SKM-1 (cell line): ENCODE data around the gene PRSS33.

Experiments used
- DNase-seq: peaks from one replicate; lab custom pipeline; 2025; ENCODE audit not compliant: unreplicated experiment; lab: John Stamatoyannopoulos, UW

PRSS33 gene

DNA sequence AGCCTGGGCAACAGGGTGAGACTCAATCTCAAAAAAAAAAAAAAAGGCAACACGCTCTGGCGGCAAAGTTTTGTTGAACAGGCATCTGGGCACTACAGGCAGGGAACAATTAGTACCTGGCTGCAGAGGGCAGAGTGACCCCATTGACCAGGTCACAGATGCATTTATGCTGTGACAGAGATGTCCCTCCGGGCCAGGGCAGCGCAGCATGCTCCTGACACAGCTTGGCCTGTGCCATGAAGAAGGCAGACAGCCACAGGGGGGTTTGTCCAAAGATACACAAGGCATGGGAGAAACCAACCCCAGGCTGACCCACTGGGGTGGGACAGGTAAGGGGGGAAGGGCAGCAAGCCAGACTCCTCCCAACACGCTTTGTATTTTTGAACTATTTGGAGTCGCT, 42.6 kb downstream of the PRSS33 start:
- no peak for DNase-seq

DNA sequence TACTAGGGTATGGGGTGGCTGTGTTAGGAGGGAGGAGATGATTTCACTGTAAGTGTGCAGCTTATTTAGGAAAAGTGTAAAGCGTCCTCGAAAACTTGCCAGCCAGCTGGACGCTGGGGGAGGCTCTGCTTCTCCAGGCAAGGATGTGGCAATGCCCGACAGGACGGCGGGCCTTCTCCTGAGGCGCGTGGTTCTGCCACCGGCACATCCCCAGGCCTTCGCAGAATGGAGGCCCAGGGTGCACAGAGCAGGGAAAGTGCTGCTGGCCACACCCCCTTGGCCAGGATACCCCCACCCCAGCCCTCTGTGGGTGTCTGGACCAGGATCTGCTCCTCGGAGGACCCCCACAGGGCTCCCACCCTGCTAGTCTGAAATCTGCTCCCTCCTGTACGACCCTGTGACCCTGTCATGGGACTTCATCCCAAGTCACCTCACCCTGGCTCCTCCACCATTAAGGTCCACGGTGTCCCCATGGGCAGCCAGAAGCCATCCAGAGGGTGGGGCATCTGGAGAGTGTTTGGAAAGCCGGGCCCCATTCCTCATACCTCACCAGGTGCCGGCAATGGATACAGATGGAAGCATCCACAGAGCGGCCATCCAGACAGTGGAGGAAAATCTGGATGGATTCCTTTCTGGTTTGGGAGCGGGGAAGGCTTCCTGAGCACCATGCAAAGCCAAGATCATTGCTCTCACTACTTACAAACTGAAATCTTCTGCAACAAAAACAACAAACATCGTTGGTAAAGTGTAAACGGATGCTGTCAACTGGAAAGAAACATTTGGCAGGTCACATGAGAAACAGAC, 44.2 kb downstream of the PRSS33 start:
- DNase-seq, result no peak

DNA sequence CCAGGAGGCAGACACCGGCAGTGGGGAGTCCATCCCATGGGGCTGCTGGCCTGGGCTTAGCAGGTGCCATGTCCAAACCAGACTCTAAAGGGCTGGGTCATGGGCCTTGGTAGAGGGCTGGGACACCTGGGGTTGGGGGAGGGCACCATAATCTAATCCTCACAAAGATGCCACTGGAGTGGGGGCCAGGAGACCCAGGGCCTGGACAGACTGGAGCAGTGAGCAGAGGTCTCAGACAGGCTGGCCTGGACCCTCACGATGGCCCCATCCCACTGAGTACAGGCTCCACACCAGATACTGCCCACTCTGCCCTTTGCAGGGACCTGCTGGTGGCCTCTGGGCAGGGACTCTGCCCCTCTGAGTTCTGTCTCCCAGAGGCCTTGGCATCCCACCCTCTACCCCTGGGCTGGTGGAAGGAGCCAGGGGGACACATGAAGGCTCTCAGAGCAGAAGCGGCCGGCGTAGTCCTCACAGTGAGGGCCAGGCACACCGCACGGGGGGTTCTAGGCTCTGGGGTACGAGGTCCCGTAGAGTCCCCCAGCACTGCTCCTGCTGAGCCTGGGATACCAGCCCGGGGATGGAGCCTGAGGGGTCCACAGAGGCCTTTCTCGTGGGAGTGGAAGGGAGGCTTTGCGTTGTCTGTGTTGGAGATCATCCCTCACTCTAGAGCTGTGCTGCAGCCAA, 44.9 kb downstream of the PRSS33 start:
- no peak for DNase-seq

DNA sequence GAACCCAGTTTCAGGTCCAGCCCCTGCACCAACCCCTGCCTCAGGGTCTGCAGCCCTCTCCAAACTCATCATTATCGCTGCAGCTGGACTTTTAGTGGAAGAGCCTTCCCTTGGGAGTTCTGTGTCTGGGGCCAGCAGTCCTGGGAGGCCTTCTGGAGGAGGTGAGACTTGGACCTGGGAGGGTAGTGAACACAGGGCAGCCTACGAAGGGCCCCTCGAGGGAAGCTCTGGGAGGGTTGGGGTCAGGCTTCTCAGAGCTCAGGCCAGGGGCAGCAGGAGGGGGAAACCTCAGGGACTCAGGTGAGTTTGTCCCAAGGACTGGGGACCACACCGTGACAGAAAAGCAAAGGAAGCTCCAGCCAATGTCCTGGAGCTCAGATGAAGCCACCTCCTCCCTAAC, 46.2 kb downstream of the PRSS33 start:
- no peak for DNase-seq

DNA sequence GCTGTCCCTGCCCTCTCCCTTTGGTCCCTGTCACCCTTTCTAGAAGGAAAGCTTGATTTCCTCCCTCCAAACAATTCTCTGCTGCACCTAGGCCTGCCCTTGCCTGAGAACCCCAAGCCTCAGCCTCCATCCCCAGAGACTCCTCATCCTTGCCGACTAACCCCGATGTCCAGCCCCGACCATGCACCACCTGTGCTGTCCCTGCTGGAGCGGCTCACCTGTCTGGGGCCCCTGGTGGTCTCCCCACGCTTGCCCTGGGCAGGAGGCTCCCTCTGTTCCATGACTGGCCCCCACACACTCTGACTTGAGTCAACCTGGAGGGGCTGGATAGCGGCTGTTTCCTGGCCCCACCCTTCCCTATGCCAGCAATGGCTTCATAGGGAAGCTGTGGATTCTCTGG, 46.9 kb downstream of the PRSS33 start:
- no peak for DNase-seq

DNA sequence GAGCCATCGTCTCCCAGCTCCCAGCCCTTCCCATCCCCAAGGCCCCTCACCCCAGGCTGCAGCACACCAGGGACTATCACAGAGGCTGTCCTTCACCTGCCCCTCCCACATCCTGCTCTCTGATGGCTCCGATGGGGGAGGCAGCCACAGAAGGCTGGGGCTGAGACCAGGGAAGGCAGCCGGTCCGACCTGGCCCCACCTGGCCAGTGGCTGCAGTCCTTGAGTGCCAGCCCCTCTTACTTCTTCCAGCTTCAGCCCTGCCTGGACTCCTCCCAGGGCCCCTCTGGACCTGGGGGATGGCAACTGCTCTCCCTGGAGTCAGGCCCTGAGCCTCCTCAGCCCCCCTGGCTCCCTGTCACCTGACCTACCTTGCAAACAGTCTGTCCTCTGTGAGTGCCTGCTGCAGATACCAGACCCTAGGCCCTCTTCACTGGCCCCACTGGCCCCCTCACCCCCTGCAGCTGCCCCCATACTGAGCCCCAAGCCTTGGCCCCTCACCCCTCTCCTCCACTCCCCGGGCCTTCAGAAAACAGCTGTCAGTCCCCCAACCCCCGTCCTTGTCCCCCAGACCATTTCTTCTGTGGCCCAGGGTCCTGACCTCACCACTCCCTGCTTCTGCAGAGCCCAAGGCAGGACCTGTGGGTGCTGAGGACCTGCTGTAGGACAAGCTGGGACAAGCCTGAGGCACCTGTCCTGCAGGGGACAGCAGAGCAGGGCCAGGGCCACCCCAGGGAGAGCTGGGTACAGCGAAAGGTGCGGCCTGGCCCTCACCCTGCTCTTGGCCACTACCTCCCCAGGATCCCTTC, 47.5 kb downstream of the PRSS33 start:
- DNase-seq, result no peak

DNA sequence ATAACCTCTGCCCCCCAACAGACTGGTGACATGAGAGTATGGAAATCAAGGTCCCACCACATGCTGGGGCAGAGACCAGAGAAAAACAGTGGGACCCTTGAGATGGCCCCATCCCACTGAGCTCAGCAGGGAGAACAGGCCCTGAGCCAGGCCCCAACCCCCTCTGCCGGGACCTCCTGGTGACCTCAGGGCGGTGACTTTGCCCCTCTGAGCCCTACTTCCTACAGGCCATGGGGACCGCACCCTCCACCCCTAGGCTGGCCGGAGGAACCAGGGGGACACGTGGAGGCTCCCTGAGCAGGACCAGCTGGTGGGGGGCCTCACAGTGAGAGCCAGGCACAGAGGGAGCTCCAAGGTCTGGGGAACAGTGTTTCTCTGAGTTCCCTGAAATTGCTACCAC, 48.7 kb downstream of the PRSS33 start:
- DNase-seq, result no peak

DNA sequence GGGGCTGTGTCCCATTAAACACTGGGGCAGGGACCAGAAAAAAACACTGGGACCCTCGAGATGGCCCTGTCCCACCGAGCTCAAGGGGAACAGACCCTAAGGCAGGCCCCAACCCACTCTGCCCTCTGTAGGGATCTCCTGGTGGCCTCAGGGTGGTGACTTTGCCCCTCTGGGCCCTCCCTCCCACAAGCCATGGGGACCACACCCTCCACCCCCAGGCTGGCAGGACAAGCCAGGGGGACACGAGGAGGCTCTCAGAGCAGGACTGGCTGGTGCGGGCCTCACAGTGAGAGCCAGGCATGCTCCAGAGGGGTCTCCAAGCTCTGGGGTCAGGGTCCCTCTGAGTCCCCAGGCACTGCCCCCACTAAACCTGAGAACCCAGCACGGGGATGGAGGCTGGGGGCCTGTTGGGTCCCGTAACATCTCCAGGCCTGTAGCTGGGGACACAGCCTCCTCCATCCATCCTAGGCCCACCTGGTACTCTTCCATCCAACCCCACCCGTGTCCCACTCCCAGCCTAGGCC, 49.4 kb downstream of the PRSS33 start:
- no peak for DNase-seq

DNA sequence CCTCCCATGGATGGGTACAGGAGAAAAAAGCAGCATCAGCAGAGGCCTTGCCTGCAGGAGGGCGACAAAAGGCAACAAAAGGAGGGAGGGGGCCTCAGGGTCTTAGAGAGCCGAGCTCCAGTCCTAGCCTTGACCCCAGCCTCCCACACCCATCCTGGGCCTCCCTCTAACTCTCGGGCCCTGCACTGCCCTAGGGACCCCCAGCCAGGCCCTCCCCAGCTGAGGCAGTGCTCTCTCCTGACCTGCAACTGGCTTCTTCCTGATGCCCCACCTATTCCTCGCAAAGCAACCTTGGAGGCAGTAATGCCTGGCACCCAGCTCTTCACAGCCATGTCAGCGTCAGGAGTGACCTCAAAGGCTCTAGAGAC, 50.1 kb downstream of the PRSS33 start:
- no peak for DNase-seq

DNA sequence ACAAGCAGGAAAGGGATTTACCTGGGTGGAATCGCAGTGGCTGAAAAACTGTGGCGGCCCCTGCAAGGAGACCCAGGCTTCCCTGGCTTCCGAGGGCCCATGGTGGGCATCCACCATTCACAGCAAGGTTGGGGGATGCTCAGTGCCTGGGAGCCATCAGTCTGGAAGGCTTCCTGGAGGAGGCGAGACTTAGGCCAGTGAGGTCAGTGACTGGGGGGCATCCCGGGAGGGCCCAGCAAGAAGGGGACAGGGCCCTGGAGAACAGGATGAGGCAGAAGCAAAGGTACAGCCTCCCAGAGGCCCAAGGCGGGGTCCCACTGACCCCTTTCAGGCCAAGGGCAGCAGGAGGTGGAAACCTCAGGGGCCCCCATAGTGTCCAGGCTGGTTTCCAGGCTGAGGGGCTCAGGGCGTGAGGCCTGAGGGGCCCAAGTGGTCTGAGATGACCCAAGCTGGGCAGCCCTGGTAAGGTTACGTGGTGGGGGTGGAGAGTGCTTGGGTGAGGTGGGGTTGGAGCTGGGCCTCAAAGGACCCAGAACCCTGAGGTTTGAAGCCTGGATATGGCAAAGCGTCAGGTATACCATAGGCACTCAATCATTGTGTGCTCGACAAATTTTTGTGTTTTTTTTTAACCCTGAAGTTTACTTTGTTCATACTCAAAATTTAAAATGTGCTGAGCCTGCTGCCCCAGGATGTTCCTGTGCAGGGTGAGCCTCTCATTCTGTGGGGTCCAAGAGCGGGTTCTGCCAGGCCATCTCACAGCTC, 50.7 kb downstream of the PRSS33 start:
- DNase-seq, result no peak

DNA sequence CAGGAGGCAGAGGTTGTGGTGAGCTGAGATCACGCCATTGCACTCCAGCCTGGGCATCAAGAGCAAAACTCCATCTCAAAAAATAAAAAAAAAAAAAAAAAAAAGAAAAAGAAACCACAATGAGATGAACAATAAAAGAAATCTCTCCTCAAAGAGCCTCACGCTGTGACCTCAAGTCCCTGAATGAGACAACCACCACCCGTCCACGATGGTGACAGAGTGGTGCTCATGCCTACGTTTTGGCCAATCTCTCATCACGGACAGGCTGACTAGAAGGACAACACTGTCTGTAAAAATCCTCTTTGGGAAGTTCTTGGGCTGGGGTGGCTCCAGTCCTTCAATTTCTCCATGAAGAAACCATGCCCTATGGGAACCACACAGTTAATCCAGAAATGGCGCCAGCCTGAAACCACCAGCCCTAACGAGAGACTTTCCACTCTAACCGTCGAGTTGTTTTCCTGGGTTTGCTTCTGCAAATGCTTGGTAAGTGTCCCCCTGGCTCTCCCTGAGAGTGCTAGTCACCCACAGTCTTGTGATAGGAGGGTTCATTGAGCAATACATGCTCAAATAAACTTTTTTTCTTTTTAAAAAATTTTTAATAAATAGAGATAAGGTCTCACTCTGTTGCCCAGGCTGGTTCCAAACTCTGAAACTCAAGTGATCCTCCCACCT, 52.4 kb downstream of the PRSS33 start:
- DNase-seq, result no peak
